Stimulated activated CD4-positive, alpha-beta T cell treated with anti-CD3 and anti-CD28 coated beads, TNF-alpha, amount 100 ng/mL, for 4 hours (primary cell): ENCODE measurements around the gene ADRB2.
A peak's percentile ranks its signal among the peaks of the same experiment; 100 is the strongest.
"Not testable (repeated sequence)": the region's sequence is repeated elsewhere in the genome, so short reads cannot be mapped to it uniquely, and the experiment has no call there.

ENCODE experiments used
- DNase-seq, 3 experiments: peaks; one replicate each; pipeline ENCODE4 v3.0.0-alpha.2; 2020; ENCODE audit warnings: low read depth in 3 of 3

Gene ADRB2

DNA sequence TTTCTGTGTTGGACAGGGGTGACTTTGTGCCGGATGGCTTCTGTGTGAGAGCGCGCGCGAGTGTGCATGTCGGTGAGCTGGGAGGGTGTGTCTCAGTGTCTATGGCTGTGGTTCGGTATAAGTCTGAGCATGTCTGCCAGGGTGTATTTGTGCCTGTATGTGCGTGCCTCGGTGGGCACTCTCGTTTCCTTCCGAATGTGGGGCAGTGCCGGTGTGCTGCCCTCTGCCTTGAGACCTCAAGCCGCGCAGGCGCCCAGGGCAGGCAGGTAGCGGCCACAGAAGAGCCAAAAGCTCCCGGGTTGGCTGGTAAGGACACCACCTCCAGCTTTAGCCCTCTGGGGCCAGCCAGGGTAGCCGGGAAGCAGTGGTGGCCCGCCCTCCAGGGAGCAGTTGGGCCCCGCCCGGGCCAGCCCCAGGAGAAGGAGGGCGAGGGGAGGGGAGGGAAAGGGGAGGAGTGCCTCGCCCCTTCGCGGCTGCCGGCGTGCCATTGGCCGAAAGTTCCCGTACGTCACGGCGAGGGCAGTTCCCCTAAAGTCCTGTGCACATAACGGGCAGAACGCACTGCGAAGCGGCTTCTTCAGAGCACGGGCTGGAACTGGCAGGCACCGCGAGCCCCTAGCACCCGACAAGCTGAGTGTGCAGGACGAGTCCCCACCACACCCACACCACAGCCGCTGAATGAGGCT lies at the start of gene ADRB2:
Gene ADRB2, plus strand, starts transcription at position 559 of the 686 bp plus-strand sequence. CDS start 221 bp downstream, outside the sequence.
- DNase-seq: peak; percentile 62 to 75 (median 74)

DNA sequence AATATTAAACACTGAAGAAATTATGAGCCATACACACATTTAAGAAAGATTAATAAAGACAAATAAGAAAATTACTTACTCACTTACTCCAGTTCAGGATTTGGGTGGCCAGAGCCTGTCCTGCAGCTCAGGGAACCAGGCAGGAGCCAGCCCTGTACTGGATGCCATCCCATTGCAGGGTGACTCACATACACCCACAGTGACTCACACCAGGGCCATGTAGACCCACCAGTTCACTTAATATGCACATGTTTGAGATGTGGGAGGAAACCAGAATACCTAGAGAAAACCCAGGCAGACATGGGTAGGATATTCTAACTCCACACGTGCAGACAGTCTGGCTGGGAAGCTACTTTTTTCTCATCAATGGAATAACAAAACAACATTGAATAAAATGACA lies 49.6 kb upstream of the ADRB2 start:
- DNase-seq: no peak

DNA sequence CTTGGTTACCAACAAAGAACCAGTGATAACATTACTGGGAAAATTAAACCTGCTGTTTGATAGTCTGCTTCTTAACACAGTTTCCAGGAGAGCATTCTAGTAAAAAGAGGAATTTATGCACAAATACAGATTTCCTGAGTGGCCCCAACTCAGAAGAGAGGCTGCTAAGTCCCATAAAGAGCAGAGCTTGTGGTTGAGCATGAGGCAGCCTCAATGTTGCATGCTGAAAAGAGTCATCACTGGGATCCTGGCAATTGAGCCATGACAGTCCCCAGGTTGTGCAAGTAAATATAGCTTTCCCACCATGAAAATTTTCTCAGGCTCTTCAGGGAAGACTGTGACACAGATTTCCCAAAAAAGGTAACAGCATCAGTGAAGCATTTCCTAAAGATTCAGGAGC lies 47.5 kb upstream of the ADRB2 start:
- no peak for DNase-seq

DNA sequence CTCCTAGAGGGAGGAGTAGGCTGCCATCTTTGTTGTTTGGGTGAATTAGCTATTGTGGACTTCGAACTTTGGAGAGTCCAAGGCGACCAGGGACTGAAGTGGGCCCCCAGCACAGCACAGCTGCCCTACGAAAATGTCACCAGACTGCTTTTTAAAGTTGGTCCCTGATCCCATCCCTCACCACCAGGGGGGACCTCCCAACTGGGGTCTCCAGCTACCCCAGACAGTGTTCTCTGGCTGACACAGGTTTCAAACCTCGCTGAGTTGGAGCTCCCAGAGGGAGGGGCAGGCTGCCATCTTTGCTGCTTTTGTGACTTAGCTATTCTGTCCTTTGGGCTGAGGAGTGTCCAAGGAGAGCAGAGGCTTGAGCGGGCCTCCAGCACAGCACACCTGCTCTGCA lies 45.7 kb upstream of the ADRB2 start:
- no peak for DNase-seq

DNA sequence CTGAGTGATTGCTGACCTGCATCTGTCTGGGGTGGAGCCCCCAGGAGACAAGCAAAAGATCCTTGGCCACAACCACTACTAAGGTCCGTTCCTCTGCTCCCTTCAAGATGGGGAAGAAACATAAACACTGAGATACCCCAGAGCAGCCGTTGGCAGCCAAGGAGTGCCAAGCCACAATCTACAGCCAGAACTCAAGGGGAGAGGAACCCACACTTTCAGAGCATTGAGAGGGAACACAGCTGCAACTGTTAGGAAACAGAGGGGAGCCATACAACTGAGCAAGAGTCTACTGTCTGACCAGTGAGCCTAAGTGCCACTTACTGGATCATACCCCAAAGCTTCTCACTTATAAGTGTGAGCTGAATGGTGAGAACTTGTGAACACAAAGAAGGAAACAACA lies 44.6 kb upstream of the ADRB2 start:
- no peak for DNase-seq

DNA sequence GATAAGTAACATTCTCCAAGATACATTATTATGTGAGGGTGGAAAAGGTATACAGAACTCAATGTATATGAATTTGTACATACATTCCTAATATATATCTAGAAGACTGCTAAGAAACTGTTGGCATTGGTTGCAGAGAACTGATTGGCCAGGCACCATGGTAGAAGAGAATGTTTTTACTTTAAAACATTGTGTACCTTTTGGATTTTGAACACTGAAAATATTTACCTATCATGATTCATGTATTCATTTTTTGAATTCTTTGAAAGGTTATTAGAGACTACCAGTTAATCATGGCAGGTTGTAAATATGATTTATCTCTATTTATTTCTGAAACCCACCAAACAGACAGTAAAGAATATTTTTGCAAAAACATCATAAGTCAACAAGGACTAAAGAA lies 41.2 kb upstream of the ADRB2 start:
- no peak for DNase-seq

DNA sequence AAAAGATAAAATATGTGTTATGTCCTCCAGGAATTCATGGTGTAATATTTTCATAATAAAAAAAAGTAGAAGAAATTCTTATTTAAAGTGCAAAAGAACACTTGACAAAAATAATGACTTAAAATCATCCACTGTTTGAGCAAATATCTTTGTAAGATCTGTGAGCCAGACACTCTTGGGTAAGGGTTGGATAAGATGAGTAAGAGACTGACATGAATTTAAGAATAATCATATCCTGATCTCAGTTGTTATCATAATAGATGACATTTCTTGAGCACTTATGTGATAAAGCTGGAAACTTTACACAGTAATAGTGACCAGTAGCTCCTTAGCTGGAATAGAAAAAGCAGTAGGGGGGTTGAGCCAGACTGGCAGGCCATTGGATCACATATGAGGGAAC lies 40.0 kb upstream of the ADRB2 start:
- DNase-seq: no peak

DNA sequence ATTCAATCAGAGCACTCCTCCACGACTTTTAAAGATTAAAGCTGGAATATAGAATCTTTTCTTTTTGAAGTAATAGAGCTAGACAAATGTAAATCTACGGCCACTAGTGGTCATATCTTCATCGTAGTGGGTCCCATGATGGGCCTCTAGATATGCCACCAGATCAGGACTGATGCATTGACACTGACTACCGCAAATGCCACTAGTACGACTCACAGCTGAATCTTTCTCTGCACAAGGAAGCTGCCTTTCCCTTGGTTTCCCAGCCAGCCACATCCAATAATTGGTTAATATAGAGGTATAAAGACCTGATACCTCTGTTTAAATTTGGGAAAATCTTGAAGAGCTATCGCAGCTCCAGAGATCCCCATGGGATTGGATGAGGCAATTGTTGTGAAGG lies 37.8 kb upstream of the ADRB2 start:
- no peak for DNase-seq

DNA sequence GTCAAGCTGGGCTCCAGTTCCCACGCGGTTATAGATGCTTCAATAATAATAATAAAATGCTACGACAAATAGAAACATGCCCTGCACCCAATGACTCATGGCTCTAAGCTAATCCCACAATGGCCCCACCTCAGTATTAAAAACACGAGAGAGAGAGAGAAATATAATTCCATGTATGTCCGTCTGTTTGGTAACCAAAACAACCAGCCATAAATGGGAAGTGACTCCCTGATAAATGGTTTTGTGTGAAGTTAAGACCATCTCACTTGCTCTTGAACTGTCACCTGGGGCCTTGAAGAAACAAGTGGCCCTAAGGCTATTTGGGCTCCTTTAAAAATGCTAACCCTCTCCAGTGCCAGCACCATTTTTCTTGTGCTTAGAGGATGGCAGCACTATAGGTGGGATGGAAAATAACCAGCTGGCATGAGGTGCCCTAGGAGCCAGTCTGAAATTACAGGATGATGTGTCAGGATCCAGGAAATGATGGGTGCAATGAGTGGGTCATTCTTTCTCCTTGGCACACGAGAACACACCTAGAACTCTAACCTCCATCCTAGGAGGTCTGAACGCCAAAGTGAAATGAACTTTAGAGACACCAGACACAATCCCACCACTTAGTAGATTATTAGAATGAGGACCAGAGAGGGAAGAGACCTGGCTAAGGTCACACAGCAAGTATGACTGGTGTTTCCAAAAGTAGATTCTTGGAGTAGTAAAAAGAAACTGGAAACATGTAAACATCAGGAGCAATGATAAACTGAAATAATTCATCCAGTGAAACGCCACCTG lies 35.7 kb upstream of the ADRB2 start:
- no peak for DNase-seq

DNA sequence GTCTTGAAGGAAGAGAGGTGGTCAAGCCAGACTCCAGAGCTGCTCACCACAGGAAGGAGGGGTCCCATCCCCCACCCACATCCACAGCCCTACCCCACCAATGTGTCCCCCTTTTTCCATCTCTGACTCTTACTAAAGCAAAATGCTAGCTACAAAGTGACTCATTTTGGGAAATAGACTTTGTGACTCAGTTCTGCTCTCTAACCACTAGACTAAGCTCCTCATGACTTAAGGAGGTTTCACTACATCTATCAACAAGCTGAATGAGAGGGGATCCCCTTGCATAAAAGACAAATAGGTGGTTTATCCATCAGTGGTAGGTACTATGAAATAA lies 35.1 kb upstream of the ADRB2 start:
- no peak for DNase-seq

DNA sequence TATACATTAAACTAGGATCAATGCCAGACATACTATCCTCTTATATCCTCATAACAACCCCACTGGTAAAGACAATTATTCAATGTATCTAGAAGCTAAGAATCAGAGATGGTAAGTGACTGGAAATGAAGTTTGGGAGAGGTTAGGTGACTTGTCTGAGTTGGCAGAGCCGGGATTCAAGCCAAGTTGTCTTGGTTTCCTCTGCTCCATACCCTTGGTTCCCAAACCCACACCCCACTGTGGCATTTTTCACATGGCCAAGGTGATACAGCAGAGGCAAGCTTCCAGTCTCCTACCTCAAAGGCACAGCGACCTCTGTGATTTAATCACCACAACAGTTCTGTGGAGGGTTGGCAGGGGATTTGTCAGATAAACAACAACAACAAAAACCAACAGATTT lies 34.7 kb upstream of the ADRB2 start:
- no peak for DNase-seq

DNA sequence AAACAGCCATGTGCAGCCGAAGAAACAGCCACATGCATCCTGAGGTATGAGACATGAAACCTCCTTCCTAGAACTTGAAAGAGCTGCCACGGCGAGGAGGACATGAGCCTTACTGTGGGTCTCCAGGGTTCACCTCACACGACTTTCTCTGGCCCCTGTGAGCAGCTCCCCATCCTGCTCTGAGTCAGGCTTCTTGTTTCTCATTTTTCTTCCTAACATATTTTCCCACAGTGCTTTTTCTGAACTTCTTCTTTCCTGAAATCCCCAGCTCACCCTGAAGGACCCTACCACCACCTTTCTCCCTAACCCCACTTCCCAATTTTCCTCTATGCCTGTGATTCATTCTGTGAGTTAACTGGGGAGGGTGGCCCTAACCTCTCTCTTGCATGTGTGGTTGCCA lies 33.7 kb upstream of the ADRB2 start:
- no peak for DNase-seq

DNA sequence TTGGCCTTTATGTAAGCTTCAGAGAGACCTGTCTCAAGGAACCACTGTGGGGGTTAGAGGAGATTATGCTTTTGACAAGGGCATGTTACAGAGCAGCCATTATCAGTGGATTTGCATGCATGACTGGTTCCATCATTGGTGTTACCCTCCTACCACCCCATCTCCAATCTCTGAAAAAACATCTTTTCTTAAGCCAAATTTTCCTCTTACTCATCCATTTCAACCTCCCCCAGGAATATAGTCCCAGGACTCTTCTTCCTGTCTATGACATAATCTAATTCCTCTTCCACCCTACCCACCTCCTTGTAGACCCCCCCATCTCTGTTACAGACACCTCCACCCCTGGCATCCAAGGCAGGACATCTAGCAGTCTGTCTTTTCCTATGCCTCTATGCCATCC lies 33.1 kb upstream of the ADRB2 start:
- no peak for DNase-seq

DNA sequence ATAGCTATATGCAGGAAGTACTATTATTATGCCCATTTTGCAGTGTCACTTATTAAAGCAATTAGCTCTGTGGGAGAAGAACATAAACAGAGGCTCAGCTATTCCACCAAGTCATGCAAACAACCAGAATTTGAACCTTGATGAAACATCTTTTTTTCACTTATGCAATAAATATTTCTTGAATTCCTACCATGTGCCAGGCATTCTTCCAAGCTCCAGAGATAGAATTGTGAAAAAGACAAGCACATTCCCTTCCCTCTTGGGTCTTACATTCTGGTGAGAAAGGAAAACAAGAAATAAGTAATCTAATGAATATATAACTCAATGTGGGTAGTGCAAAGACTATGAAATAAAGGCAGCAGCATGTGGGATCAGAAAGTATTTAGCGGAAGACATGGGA lies 32.1 kb upstream of the ADRB2 start:
- no peak for DNase-seq

DNA sequence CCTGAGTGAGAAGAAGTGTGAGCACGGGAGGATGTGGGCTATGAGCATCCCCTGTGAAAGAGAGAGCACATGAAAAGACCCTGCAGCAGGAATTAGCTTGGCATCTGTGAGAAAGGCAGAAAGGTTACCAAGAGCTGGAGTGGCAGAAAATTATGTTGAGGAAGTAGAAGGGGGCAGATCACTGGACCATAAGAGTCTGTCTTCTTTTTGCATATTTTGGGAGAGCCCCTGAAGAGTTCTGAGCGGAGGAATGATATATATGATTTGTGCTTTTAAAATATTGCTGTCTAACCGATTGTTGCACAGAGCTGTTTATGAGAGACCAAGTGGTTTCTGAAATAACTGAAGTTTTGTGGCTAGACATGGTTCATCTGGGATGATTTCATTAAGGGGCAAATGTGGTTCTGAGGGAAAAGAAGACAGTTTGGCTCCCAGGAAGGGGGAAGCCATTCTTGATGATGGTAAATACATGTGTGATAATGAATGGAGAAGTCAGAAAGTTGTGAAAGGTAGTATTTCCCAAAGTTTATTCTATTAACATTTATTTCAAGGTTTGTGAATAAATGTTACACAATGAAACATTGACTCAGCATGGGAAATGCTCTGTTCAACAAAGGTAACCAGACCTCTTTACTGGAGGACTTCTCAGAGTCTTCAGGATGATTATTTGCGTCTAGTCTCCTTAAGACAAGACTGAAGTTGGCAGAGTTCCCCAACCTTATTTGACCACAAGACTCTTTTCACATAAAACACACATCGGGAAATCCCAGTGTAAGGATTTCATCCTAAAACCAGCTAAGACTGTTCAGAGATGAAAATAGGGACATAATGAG lies 31.5 kb upstream of the ADRB2 start:
- DNase-seq: no peak

DNA sequence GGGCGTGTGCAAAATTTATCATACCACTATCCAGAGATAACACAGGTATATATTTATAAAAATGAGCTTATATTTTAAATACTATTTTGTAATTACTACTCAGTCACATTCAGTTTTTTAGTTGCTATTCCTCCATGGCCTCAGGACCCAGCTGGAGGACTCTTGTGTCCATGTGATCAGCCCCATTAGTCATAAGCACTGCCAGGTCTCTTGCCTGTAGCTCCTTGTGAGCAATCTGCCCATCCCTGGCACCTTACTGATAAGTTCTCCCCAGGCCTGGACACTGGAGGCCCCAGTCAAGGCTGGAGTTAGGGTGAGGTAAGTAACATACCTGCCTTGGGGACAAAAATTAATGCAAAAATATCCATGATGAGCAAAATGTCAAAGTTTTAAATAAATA lies 29.5 kb upstream of the ADRB2 start:
- no peak for DNase-seq

DNA sequence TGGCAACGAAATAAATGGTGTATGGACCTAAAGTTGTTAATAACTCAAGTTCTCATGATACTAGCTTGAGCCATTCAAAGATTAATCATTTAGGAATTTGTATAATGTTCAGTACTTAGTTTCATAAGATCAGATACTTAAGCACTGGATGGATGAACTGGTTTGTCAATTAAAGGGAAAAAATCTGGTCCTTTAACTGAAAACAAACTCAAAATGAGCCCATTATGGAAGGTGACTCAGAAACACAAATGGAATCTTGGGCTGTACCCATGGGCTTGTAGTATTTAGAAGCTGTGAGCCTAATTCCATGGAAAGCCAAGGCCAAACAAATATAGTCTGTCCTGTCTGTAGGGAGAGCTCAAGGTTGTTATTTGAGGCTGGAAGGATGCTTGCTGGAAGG lies 27.6 kb upstream of the ADRB2 start:
- DNase-seq: no peak

DNA sequence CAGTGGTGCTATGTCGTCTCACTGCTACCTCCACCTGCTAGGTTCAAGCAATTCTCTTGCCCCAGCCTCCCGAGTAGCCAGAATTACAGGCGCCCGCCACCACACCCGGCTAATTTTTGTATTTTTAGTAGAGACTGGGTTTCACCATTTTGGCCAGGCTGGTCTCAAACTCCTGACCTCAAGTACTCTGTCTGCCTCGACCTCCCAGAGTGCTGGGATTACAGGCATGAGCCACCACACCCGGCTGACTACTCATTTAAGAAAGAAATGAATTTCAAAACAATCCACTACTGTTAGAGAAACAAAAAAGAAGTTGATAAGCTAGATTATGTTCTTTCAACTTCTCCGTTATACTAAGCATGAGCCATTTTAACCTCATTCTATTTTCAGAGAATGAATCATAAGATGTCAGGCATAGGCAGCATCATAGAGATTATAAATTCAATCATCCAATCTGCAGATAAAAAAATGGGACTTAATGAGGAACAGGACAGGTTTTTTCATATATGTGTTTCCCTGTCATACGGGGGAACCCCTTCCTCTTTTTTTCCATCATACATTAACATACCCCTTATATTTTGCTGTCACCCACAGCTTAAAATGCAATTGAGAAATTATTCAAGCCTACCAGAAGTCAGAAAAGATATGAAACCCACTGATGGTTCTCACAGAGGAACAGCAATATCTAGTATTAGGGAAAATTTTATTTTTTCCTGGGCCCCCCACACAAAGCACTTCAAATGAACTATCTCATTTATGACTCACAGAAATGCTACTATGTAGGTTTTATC lies 26.5 kb upstream of the ADRB2 start:
- DNase-seq: no peak

DNA sequence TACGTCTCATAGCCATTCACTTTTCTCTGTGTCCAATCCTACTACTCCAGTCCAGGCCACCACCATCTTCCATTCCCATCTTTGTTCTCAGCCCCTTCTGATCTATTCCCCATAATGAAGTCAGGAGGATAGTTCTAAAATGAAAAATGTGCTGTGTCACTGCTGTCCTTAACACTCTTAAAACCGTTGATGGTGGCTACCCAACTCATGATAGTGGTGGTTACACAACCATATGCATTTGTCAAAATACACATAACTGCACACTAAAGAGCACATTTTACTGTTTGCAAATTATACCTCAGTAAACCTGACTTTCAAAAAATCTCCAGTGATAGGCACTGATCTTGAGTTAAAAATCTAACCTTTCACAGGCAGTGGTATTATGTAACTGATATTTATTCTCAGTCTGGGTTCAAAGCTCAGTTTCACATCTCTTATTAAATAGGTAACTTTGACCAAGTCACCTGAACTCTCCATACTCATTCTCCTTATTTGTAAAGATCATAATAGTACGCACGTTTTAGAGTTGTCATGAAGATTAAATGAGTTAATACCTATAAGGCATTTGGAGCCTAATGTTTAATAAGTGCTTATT lies 24.6 kb upstream of the ADRB2 start:
- no peak for DNase-seq

DNA sequence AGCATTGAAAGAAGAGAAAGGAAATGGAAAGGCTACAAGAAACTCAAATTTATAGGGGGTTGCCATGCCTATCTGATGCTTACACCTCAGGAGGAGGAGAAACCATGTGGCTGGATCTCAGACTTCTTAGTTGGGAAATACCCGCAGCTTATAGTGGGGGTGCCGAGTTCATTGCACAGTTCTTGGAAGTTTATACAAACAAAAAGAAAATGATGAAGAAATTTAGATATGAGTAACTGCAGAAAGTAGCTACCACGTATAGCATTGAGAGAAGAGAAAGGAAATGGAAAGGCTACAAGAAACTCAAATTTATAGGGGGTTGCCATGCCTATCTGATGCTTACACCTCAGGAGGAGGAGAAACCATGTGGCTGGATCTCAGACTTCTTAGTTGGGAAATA lies 23.0 kb upstream of the ADRB2 start:
- not testable (repeated sequence) for DNase-seq

DNA sequence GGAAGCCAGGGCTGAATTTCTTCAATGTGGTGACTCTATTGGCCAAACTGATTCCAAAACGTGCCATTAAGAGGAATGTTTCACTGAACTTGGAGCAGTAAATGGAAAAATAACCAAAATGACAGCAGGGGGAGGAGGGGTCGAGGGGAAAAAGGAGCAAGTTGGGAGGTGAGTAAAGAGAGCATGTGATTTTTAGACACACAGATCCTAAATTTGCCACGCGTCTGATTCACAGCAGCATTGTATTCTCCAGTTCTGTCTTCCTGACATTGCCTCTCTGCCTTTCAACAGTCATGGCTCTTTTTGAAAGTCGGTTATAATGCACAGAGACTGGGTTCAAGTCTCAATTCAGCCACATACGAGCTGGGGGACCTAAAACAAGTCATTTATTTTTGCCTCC lies 22.0 kb upstream of the ADRB2 start:
- DNase-seq: no peak
